Rectal smooth muscle tissue (tissue), 1 donor: ENCODE data around the gene DENND4C.
"Not testable (repeated sequence)": the region's sequence is repeated elsewhere in the genome, so short reads cannot be mapped to it uniquely, and the experiment has no call there.

Experiments
- H3K27ac ChIP-seq: one replicate; pipeline ENCODE4 v1.7.0; 2013; ENCODE audit warnings: low read depth, low read length, inconsistent platforms
- H3K27me3 ChIP-seq: one replicate; pipeline ENCODE4 v1.7.0; 2013; ENCODE audit warnings: low read length; ENCODE audit not compliant: control insufficient read depth, insufficient read depth
- H3K36me3 ChIP-seq: one replicate; pipeline ENCODE4 v1.7.0; 2013; ENCODE audit warnings: low read length; ENCODE audit not compliant: control insufficient read depth, insufficient read depth
- H3K4me1 ChIP-seq: one replicate; pipeline ENCODE4 v1.7.0; 2013; ENCODE audit warnings: low read length; ENCODE audit not compliant: control insufficient read depth, insufficient read depth
- H3K4me3 ChIP-seq: one replicate; pipeline ENCODE4 v1.7.0; 2013; ENCODE audit warnings: low read length
- H3K9ac ChIP-seq: one replicate; pipeline ENCODE4 v1.7.0; 2013; ENCODE audit warnings: low read length

The DENND4C gene

GRCh38 chr9:19369107-19369506, 138.6 kb downstream of the DENND4C start:
- Histone ChIP-seq H3K4me3 (no peak overlapping the region), H3K4me1 (no peaks in the 10 kb centered on the region), H3K27ac (no peak overlapping the region), H3K36me3 (peaks cover 2% of the 10 kb centered on the region), H3K27me3 (no peaks in the 10 kb centered on the region), H3K9ac (no peak overlapping the region)

- H3K36me3 ChIP-seq, result peaks cover 14% of the 10 kb centered on the region
Measured at GRCh38 chr9:19371942-19372341, 141.4 kb downstream of the DENND4C start.

GRCh38 chr9:19372567-19372966, 142.1 kb downstream of the DENND4C start:
- no peak overlapping the region for H3K27ac ChIP-seq
- H3K36me3 ChIP-seq, result peaks cover 14% of the 10 kb centered on the region
- H3K4me1 ChIP-seq, result no peaks in the 10 kb centered on the region
- H3K9ac ChIP-seq, result no peak overlapping the region
- H3K4me3 ChIP-seq, result no peak overlapping the region
- H3K27me3 ChIP-seq, result no peaks in the 10 kb centered on the region

More at GRCh38 chr9:19371942-19372341, 141.4 kb downstream of the DENND4C start:
- Histone ChIP-seq H3K27ac (no peak overlapping the region), H3K4me3 (no peak overlapping the region), H3K27me3 (no peaks in the 10 kb centered on the region), H3K4me1 (no peaks in the 10 kb centered on the region), H3K9ac (no peak overlapping the region)

GRCh38 chr9:19373527-19373926, 143.0 kb downstream of the DENND4C start:
- Histone ChIP-seq H3K4me3 (no peak overlapping the region), H3K9ac (no peak overlapping the region), H3K27ac (no peak overlapping the region), H3K27me3 (no peaks in the 10 kb centered on the region), H3K36me3 (peaks cover 20% of the 10 kb centered on the region), H3K4me1 (no peaks in the 10 kb centered on the region)

GRCh38 chr9:19375538-19375937, 145.0 kb downstream of the DENND4C start:
- Histone ChIP-seq H3K4me3 (no peak overlapping the region), H3K36me3 (peaks cover 21% of the 10 kb centered on the region), H3K27me3 (no peaks in the 10 kb centered on the region)

GRCh38 chr9:19376931-19377330, 146.4 kb downstream of the DENND4C start:
- Histone ChIP-seq H3K9ac (no peak overlapping the region), H3K27me3 (no peaks in the 10 kb centered on the region), H3K4me3 (no peak overlapping the region), H3K4me1 (peaks cover 3% of the 10 kb centered on the region), H3K27ac (no peak overlapping the region), H3K36me3 (peaks cover 20% of the 10 kb centered on the region)

More at GRCh38 chr9:19375538-19375937, 145.0 kb downstream of the DENND4C start:
- H3K9ac ChIP-seq, result no peak overlapping the region
- no peak overlapping the region for H3K27ac ChIP-seq
- peaks cover 3% of the 10 kb centered on the region for H3K4me1 ChIP-seq

- Histone ChIP-seq H3K9ac (no peak overlapping the region), H3K4me3 (no peak overlapping the region), H3K4me1 (peaks cover 3% of the 10 kb centered on the region), H3K36me3 (peaks cover 20% of the 10 kb centered on the region), H3K27me3 (no peaks in the 10 kb centered on the region), H3K27ac (no peak overlapping the region)
Measured at GRCh38 chr9:19378164-19378563, 147.7 kb downstream of the DENND4C start.

GRCh38 chr9:19378647-19379046, 148.2 kb downstream of the DENND4C start:
- no peak overlapping the region for H3K9ac ChIP-seq
- no peaks in the 10 kb centered on the region for H3K27me3 ChIP-seq
- peaks cover 20% of the 10 kb centered on the region for H3K36me3 ChIP-seq
- H3K4me3 ChIP-seq, result peak overlapping the region; percentile 37
- no peak overlapping the region for H3K27ac ChIP-seq
- H3K4me1 ChIP-seq, result peaks cover 3% of the 10 kb centered on the region

GRCh38 chr9:19379283-19379682, 148.8 kb downstream of the DENND4C start:
- H3K4me3 ChIP-seq, result peak overlapping the region; percentile 83
- H3K27me3 ChIP-seq, result no peaks in the 10 kb centered on the region
- peaks cover 3% of the 10 kb centered on the region for H3K4me1 ChIP-seq
- peak overlapping the region; percentile 72 for H3K9ac ChIP-seq
- peaks cover 20% of the 10 kb centered on the region for H3K36me3 ChIP-seq
- peak overlapping the region; percentile 92 for H3K27ac ChIP-seq

GRCh38 chr9:19379697-19380046, 149.2 kb downstream of the DENND4C start:
- peak overlapping the region; percentile 92 for H3K27ac ChIP-seq
- H3K27me3 ChIP-seq, result no peaks in the 10 kb centered on the region
- H3K4me3 ChIP-seq, result peak overlapping the region; percentile 83
- H3K4me1 ChIP-seq, result peaks cover 3% of the 10 kb centered on the region
- peaks cover 20% of the 10 kb centered on the region for H3K36me3 ChIP-seq
- peak overlapping the region; percentile 72 for H3K9ac ChIP-seq

GRCh38 chr9:19380826-19381075, 150.3 kb downstream of the DENND4C start:
- Histone ChIP-seq H3K4me1 (peaks cover 3% of the 10 kb centered on the region), H3K27me3 (no peaks in the 10 kb centered on the region), H3K36me3 (peaks cover 15% of the 10 kb centered on the region), H3K9ac (peak overlapping the region; percentile 72), H3K4me3 (peak overlapping the region; percentile 83), H3K27ac (peak overlapping the region; percentile 92)

- H3K27ac ChIP-seq, result no peak overlapping the region
- H3K36me3 ChIP-seq, result peaks cover 8% of the 10 kb centered on the region
- no peak overlapping the region for H3K4me3 ChIP-seq
- peaks cover 3% of the 10 kb centered on the region for H3K4me1 ChIP-seq
- no peak overlapping the region for H3K9ac ChIP-seq
- no peaks in the 10 kb centered on the region for H3K27me3 ChIP-seq
Measured at GRCh38 chr9:19381656-19382055, 151.2 kb downstream of the DENND4C start.

GRCh38 chr9:19385212-19385611, 154.7 kb downstream of the DENND4C start:
- H3K36me3 ChIP-seq, H3K27ac ChIP-seq, H3K27me3 ChIP-seq, H3K4me3 ChIP-seq, H3K4me1 ChIP-seq, H3K9ac ChIP-seq: not testable (repeated sequence)
